GM12873 (cell line): ENCODE data around the gene BIVM.

Experiments
- CTCF ChIP-seq: IDR thresholded peaks from 2 replicates; pipeline ENCODE4 v1.5.1; 2012; ENCODE audit warnings: low read depth, mild to moderate bottlenecking, moderate library complexity, low read length, control low read depth; ENCODE audit not compliant: insufficient read depth; ENCODE audit errors: missing control alignments

The BIVM gene

GRCh38 chr13:102873653-102874052, 74.7 kb downstream of the BIVM start:
- no peak for TF ChIP-seq CTCF

GRCh38 chr13:102875256-102875655, 76.3 kb downstream of the BIVM start:
- TF ChIP-seq CTCF = no peak

GRCh38 chr13:102877303-102877702, 78.4 kb downstream of the BIVM start:
- no peak for TF ChIP-seq CTCF

GRCh38 chr13:102878481-102878880, 79.6 kb downstream of the BIVM start:
- TF ChIP-seq CTCF = no peak

- no peak for TF ChIP-seq CTCF
These were observed 81.0 kb downstream of the BIVM start for GRCh38 chr13:102879793-102880499.

- no peak for TF ChIP-seq CTCF
These were observed 83.1 kb downstream of the BIVM start for GRCh38 chr13:102881819-102882686.
